ENCODE results near the gene VASH2. TPM values are rescaled to one million over a fixed set of nuclear protein-coding genes. Genes with fewer than 3 reads are reported as not detected.
A peak's percentile ranks its signal among the peaks of the same experiment; 100 is the strongest.

The VASH2 gene
- total and polyA plus RNA-seq, 12 donors = 0.37 to 1.2 (median 0.73) TPM

DNA sequence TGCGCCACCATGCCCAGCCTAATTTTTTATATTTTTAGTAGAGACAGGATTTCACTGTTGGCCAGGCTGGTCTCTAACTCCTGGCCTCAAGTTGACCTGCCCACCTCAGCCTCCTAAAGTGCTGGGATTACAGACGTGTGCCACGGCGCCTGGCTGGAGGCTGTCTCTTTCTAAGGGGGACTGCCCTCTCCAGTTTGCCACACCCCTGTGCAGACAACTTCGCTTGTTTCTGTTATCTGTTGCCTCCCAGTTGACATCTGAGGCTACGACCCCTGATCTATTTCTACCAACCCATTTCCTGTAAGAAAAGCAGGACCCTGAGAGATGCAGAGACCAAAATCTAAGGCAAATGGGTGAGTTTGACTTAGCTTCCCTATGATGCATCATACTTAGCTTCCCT is 24.0 kb upstream of the VASH2 start:
- no peaks in the 10 kb centered on the region for H3K36me3 ChIP-seq
- 80 to 81% methylated on average over 6 of the region's 6 CpGs for WGBS, 2 donors
- peaks cover 0 to 9% (median 0%) of the 10 kb centered on the region in 11 donors for H3K9me3 ChIP-seq
- TF ChIP-seq, protein P1, sequence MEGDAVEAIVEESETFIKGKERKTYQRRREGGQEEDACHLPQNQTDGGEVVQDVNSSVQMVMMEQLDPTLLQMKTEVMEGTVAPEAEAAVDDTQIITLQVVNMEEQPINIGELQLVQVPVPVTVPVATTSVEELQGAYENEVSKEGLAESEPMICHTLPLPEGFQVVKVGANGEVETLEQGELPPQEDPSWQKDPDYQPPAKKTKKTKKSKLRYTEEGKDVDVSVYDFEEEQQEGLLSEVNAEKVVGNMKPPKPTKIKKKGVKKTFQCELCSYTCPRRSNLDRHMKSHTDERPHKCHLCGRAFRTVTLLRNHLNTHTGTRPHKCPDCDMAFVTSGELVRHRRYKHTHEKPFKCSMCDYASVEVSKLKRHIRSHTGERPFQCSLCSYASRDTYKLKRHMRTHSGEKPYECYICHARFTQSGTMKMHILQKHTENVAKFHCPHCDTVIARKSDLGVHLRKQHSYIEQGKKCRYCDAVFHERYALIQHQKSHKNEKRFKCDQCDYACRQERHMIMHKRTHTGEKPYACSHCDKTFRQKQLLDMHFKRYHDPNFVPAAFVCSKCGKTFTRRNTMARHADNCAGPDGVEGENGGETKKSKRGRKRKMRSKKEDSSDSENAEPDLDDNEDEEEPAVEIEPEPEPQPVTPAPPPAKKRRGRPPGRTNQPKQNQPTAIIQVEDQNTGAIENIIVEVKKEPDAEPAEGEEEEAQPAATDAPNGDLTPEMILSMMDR (IDR thresholded peaks at IDR 0.05) = no peak
- H3K27me3 ChIP-seq = peaks cover 0 to 13% (median 0%) of the 10 kb centered on the region in 7 donors
- no peak overlapping the region for H3K27ac ChIP-seq
- no peak overlapping the region for H3K4me3 ChIP-seq
- ATAC-seq (no peak), DNase-seq (no peak)
- intact Hi-C loops (cut with DNase I) = no loop called here
- peaks cover 0 to 8% (median 0%) of the 10 kb centered on the region in 9 donors for H3K4me1 ChIP-seq

DNA sequence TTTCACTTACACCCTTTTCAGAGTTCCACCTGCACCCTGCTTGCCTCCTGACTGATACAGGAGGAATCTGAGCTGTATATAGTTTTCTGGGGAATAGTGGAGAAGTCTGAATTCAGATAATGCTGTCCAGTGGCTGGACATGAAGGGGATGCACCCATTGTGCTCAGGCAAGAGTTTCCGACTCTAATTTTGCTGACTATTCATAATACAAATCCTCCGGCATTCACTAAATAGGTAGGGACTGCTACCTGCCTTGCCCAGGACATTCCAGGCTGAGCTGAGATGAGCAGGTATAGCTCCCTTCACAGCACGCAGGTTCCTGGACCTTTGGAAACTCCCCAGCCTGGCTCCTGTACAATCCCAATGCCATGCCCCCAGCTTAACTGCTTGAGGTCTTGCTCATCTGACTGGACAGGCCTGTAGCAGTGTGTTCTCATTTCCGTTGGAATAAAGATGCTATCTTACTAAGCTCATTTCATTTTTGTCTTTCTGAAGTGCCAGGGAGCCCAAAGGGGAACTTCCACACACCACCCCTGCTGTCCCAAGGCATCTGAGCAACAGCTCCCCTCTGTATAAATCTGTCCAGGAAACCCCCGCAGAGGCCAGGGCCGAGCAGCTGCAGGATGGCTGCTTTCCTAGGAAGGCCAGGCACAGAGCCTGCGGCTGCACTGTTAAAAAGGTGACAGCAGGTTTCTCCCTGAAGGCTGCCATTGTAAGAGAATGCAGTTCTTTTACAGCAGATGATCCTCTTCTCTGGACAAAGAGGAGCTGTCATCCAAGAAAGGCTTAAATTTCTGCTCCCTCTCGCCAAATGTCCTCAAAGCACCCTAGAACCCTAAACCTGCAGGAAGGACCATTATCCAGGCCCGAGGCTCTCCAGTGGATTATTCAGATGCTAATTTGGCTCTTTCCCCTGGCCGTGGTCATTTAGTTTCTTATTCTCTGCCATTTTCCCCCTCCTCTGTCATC is 21.7 kb upstream of the VASH2 start:
- DNase-seq (no peak), ATAC-seq (peak in 1 of 8 donors; percentile 9)
- H3K4me3 ChIP-seq = no peak overlapping the region
- H3K4me1 ChIP-seq = peaks cover 0 to 8% (median 0%) of the 10 kb centered on the region in 9 donors
- no peaks in the 10 kb centered on the region for H3K36me3 ChIP-seq
- peaks cover 0 to 9% (median 0%) of the 10 kb centered on the region in 11 donors for H3K9me3 ChIP-seq
- no peaks in the 10 kb centered on the region for H3K27me3 ChIP-seq
- H3K27ac ChIP-seq = peak overlapping the region in 1 of 10 donors; percentile 16
- intact Hi-C loops (cut with DNase I) = no loop called here
- 56 to 58% methylated on average over 10 of the region's 10 CpGs for WGBS, 2 donors
- TF ChIP-seq, protein P1 (IDR thresholded peaks at IDR 0.05) = no peak

DNA sequence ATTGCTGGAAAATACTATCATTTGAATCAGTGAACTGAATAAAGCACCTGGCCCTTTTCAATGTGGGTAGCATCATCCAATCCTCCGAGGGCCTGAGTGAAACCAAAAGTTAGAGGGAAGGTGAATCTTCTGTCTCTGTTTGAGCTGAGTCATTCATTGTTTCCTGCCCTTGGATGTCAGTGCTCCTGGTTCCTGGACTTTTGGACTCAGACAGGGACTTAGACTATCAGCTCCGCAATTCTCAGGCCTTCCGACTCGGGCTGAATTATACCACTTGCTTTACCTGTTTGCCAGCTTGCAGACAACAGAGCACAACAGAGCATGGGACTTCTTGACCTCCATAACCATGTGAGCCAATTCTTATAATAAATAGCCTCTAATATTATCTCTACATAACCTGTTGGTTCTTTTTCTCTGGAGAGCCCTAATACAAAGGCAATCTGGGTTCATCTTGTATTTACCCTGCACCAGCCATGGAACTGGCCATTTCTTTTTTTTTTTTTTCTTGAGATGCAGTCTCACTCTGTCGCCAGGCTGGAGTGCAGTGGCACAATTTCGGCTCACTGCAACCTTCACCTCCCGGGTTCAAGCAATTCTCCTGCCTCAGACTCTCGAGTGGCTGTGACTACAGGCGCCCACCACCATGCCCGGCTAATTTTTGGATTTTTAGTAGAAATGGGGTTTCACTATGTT is 19.2 kb upstream of the VASH2 start:
- TF ChIP-seq, protein P1 (IDR thresholded peaks at IDR 0.05) = no peak
- no peak overlapping the region for H3K4me3 ChIP-seq
- H3K36me3 ChIP-seq = no peaks in the 10 kb centered on the region
- H3K27me3 ChIP-seq = peaks cover 0 to 7% (median 0%) of the 10 kb centered on the region in 7 donors
- H3K27ac ChIP-seq = no peak overlapping the region
- H3K9me3 ChIP-seq = peaks cover 0 to 9% (median 0%) of the 10 kb centered on the region in 11 donors
- WGBS, 2 donors = 80 to 83% methylated on average over 10 of the region's 10 CpGs
- intact Hi-C loops (cut with DNase I) = no loop called here
- ATAC-seq (no peak), DNase-seq (no peak)
- peaks cover 0 to 6% (median 0%) of the 10 kb centered on the region in 9 donors for H3K4me1 ChIP-seq

DNA sequence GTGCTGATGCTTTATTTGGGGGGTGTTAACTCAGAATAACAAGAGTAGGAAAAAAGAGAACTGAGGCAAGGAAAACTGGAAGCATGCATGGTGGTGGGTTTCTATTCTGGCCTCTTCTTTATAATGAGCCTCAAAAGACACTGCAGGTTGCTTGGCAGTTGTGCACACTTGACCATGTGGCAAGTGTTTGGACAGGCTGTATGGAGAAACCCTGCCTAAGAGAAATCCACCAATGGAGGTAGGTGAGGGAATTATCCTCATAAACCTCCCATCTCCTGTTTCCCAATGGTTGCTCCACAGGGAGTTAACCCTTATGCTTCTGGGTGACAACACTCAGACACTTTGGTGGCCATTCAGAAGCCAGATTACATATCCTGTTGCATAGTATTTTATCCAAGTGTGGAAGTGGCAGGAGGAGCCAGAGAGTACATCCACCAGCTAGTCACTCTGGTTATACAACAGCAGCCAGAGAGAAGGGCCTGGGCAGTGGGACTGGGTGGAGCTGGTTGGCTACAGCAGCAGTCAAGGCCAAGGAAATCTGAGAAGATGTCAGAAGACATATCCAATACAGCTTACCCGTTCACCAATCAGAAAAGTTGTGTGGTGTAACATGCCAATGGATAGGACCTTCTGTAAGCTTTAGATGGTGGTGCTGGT is 16.4 kb upstream of the VASH2 start:
- no peak overlapping the region for H3K27ac ChIP-seq
- intact Hi-C loops (cut with DNase I) = no loop called here
- TF ChIP-seq, protein P1 (IDR thresholded peaks at IDR 0.05) = no peak
- DNase-seq = no peak
- no peak overlapping the region for H3K4me3 ChIP-seq
- no peaks in the 10 kb centered on the region for H3K36me3 ChIP-seq
- peaks cover 0 to 7% (median 0%) of the 10 kb centered on the region in 7 donors for H3K27me3 ChIP-seq
- H3K4me1 ChIP-seq = no peaks in the 10 kb centered on the region
- no peak for ATAC-seq
- 93 to 96% methylated on average over 1 of the region's 1 CpG for WGBS, 2 donors
- peaks cover 0 to under 1% (median 0%) of the 10 kb centered on the region in 11 donors for H3K9me3 ChIP-seq

All from heart right ventricle (tissue), 16 donors.